ENCODE data around the gene SH2D5. TPM values are rescaled to one million over a fixed set of nuclear protein-coding genes. Genes with fewer than 3 reads are reported as not detected.

Gene SH2D5
- polyA plus RNA-seq, 3 donors, result not detected

DNA sequence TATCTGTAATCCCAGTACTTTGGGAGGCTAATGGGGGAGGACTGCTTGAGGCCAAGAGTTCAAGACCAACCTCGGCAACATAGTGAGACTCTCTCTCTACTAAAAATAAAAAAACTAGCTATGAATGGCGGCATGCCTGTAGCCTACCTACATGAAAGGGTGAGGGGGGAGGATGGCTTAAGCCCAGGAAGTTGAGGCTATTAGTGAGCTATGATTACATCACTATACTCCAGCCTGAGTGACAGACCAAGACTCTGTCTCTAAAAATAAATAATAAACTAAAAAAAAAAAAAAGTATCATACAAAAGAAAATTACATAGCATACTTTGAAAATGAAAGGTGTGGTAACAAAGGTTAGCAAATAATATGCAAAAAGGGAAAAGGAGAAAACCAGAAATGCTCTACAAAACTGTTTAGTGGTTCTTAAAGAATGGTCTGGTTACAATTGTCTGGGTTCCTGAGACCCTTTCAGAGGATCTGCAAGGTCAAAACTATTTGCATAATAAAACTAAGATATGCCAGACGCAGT lies 19.0 kb upstream of the SH2D5 start:
- H3K9ac ChIP-seq (ENCODE audit: insufficient read depth, low read length, poor library complexity, severe bottlenecking), result no peak overlapping the region
- peaks cover 79 to 83% of the 10 kb centered on the region in 2 donors for H3K36me3 ChIP-seq (replicated peaks in 1 of 2; ENCODE audit: control insufficient read depth in 1 of 2, insufficient read depth in 2 of 2, low read length in 2 of 2)
- 100% methylated on average over 1 of the region's 3 CpGs for WGBS (ENCODE audit: insufficient coverage)
- H3K4me1 ChIP-seq (ENCODE audit: control insufficient read depth in 1 of 2, insufficient read depth in 2 of 2, low read length in 2 of 2), result no peaks in the 10 kb centered on the region
- Mint-ChIP-seq H3K4me1 (no peaks in the 10 kb centered on the region), H3K4me3 (no peak overlapping the region), H3K9me3 (no peaks in the 10 kb centered on the region), H3K36me3 (peaks cover 66 to 84% of the 10 kb centered on the region in 2 donors), H3K27me3 (ENCODE audit: low read depth in 3 of 3) (no peaks in the 10 kb centered on the region), H3K27ac (no peak overlapping the region)
- DNase-seq, result no peak
- no peaks in the 10 kb centered on the region for H3K27me3 ChIP-seq (ENCODE audit: control insufficient read depth in 2 of 2, insufficient read depth in 2 of 2, low read length in 2 of 2)
- H3K79me2 ChIP-seq (ENCODE audit: insufficient read depth, low read length), result peaks cover 5% of the 10 kb centered on the region
- H3K9me3 ChIP-seq (replicated peaks in 1 of 2; ENCODE audit: control insufficient read depth in 1 of 2, insufficient read depth in 1 of 2, low read length in 2 of 2), result no peaks in the 10 kb centered on the region
- no peaks in the 10 kb centered on the region for H4K20me1 ChIP-seq (ENCODE audit: insufficient read depth, low read length)
- H3K27ac ChIP-seq (ENCODE audit: low read depth in 1 of 2, low read length in 2 of 2), result no peak overlapping the region
- no peak overlapping the region for H2AFZ ChIP-seq (ENCODE audit: insufficient read depth, low read depth, low read length, poor library complexity, severe bottlenecking)
- H3K4me3 ChIP-seq (replicated peaks in 1 of 3; ENCODE audit: low read depth in 2 of 3, low read length in 3 of 3), result no peak overlapping the region
- TF ChIP-seq, protein P1, sequence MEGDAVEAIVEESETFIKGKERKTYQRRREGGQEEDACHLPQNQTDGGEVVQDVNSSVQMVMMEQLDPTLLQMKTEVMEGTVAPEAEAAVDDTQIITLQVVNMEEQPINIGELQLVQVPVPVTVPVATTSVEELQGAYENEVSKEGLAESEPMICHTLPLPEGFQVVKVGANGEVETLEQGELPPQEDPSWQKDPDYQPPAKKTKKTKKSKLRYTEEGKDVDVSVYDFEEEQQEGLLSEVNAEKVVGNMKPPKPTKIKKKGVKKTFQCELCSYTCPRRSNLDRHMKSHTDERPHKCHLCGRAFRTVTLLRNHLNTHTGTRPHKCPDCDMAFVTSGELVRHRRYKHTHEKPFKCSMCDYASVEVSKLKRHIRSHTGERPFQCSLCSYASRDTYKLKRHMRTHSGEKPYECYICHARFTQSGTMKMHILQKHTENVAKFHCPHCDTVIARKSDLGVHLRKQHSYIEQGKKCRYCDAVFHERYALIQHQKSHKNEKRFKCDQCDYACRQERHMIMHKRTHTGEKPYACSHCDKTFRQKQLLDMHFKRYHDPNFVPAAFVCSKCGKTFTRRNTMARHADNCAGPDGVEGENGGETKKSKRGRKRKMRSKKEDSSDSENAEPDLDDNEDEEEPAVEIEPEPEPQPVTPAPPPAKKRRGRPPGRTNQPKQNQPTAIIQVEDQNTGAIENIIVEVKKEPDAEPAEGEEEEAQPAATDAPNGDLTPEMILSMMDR (IDR thresholded peaks at IDR 0.05), result no peak
- intact Hi-C loops (cut with micrococcal nuclease), result no loop called here
- no peak overlapping the region for H3K4me2 ChIP-seq (replicated peaks; ENCODE audit: extremely low read depth, low read length, poor library complexity, severe bottlenecking)

DNA sequence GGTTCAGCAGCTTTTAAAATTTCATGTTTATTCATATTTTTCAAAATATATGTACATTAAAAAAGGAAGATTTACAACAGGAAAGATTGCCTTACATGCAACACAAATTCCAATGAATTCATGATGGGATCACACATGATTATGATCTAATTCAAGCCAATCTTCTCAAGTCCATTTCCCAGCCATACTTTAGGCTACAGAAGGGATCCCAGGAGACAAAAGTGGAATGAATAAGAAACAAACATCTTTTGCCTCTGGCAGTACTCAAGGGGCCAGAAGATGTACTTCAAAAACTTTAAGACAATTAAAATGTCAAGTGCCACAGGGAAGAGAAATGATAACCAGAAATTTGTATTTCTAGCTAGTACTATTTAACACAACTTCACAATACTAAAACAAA lies 10.2 kb upstream of the SH2D5 start:
- peaks cover 82 to 96% of the 10 kb centered on the region in 2 donors for H3K36me3 ChIP-seq (replicated peaks in 1 of 2; ENCODE audit: control insufficient read depth in 1 of 2, insufficient read depth in 2 of 2, low read length in 2 of 2)
- no peak overlapping the region for H3K4me2 ChIP-seq (replicated peaks; ENCODE audit: extremely low read depth, low read length, poor library complexity, severe bottlenecking)
- Mint-ChIP-seq H3K27ac (no peak overlapping the region), H3K9me3 (no peaks in the 10 kb centered on the region), H3K27me3 (ENCODE audit: low read depth in 3 of 3) (no peaks in the 10 kb centered on the region), H3K4me3 (no peak overlapping the region), H3K4me1 (peaks cover 2% of the 10 kb centered on the region), H3K36me3 (peaks cover 79 to 92% of the 10 kb centered on the region in 2 donors)
- TF ChIP-seq, protein P1 (IDR thresholded peaks at IDR 0.05), result no peak
- no peak for DNase-seq
- no peaks in the 10 kb centered on the region for H4K20me1 ChIP-seq (ENCODE audit: insufficient read depth, low read length)
- no peak overlapping the region for H3K27ac ChIP-seq (ENCODE audit: low read depth in 1 of 2, low read length in 2 of 2)
- no peak overlapping the region for H3K4me3 ChIP-seq (replicated peaks in 1 of 3; ENCODE audit: low read depth in 2 of 3, low read length in 3 of 3)
- no peaks in the 10 kb centered on the region for H3K27me3 ChIP-seq (ENCODE audit: control insufficient read depth in 2 of 2, insufficient read depth in 2 of 2, low read length in 2 of 2)
- H3K4me1 ChIP-seq (ENCODE audit: control insufficient read depth in 1 of 2, insufficient read depth in 2 of 2, low read length in 2 of 2), result no peaks in the 10 kb centered on the region
- no peak overlapping the region for H2AFZ ChIP-seq (ENCODE audit: insufficient read depth, low read depth, low read length, poor library complexity, severe bottlenecking)
- H3K79me2 ChIP-seq (ENCODE audit: insufficient read depth, low read length), result no peaks in the 10 kb centered on the region
- H3K9ac ChIP-seq (ENCODE audit: insufficient read depth, low read length, poor library complexity, severe bottlenecking), result no peak overlapping the region
- H3K9me3 ChIP-seq (replicated peaks in 1 of 2; ENCODE audit: control insufficient read depth in 1 of 2, insufficient read depth in 1 of 2, low read length in 2 of 2), result no peaks in the 10 kb centered on the region
- intact Hi-C loops (cut with micrococcal nuclease), result no loop called here

Data from CD14-positive monocyte (primary cell).